Prostate gland (tissue), 2 donors: ENCODE measurements around the gene BCL2L12.

Source experiments
- POLR2A ChIP-seq: fragments of 450-650 bp; IDR thresholded peaks from one replicate; pipeline ENCODE4 v1.6.1; 2016; ENCODE audit warnings: antibody characterized with exemption, mild to moderate bottlenecking
- POLR2AphosphoS5 ChIP-seq: sonication (generic); formaldehyde crosslinking; IDR thresholded peaks from one replicate; pipeline ENCODE4 v1.6.1; 2017; ENCODE audit warnings: antibody characterized with exemption
- TF ChIP-seq, protein P1 (sequence below), 4 experiments: fragments of 200-600 bp in 2 of 4; fragments of 450-650 bp in 2 of 4; sonication (generic) in 2 of 4; IDR thresholded peaks; 1 replicate in 3 of 4; 2 replicates in 1 of 4; pipeline ENCODE4 v1.5.1; 2016 to 2019; ENCODE audit warnings: antibody characterized with exemption in 4 of 4, mild to moderate bottlenecking in 2 of 4, moderate library complexity in 2 of 4

DNA sequence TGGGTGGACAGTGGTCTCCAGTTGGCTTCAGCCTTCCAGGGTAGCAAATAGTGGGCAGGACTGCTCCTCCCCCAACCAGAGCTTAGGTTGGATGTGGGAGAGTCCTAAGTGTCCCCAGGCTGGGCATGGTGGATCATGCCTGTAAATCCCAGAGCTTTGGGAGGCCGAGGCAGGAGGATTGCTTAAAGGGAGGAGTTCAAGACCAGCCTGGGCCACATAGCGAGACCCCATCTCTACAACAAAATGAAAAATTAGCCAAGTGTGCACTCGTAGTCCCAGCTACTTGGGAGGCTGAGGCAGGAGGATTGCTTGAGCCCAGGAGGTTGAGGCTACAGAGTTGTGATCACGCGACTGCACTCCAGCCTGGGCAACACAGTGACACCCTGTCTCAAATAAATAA is 33.2 kb upstream of the BCL2L12 start:
- TF ChIP-seq, protein P1, sequence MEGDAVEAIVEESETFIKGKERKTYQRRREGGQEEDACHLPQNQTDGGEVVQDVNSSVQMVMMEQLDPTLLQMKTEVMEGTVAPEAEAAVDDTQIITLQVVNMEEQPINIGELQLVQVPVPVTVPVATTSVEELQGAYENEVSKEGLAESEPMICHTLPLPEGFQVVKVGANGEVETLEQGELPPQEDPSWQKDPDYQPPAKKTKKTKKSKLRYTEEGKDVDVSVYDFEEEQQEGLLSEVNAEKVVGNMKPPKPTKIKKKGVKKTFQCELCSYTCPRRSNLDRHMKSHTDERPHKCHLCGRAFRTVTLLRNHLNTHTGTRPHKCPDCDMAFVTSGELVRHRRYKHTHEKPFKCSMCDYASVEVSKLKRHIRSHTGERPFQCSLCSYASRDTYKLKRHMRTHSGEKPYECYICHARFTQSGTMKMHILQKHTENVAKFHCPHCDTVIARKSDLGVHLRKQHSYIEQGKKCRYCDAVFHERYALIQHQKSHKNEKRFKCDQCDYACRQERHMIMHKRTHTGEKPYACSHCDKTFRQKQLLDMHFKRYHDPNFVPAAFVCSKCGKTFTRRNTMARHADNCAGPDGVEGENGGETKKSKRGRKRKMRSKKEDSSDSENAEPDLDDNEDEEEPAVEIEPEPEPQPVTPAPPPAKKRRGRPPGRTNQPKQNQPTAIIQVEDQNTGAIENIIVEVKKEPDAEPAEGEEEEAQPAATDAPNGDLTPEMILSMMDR (IDR thresholded peaks at IDR 0.05) = no peak
- TF ChIP-seq POLR2A (no peak), POLR2AphosphoS5 (no peak)
